Upper lobe of left lung (tissue), 6 donors: ENCODE results near the gene TRAPPC3L. TPM values are rescaled to one million over a fixed set of nuclear protein-coding genes. Genes with fewer than 3 reads are reported as not detected.

ENCODE experiments used
- ATAC-seq, 2 donors: fragments of 200-7000 bp; cut with Tn5 transposase; one replicate each; pipeline ENCODE4 v1.9.1; 2022; ENCODE audit warnings: mild to moderate bottlenecking in 2 of 2, moderate library complexity in 2 of 2; ENCODE audit not compliant: low FRiP score in 2 of 2
- DNase-seq, 2 donors: peaks; one replicate each; pipeline ENCODE4 v3.0.0-alpha.2; 2019 to 2020
- H3K27ac ChIP-seq, 4 donors: fragments of 200-600 bp; sonication (generic); one replicate each; pipeline ENCODE4 v1.5.1; 2016 to 2019
- H3K27me3 ChIP-seq, 4 donors: fragments of 200-600 bp; sonication (generic); one replicate each; pipeline ENCODE4 v1.5.1; 2017 to 2019
- H3K36me3 ChIP-seq, 4 donors: fragments of 200-600 bp; sonication (generic); one replicate each; pipeline ENCODE4 v1.5.1; 2016 to 2019
- H3K4me1 ChIP-seq, 4 donors: fragments of 200-600 bp; sonication (generic); one replicate each; pipeline ENCODE4 v1.5.1; 2018 to 2019
- H3K4me3 ChIP-seq, 4 donors: fragments of 200-600 bp; sonication (generic); one replicate each; pipeline ENCODE4 v1.5.1; 2017 to 2019; ENCODE audit warnings: mild to moderate bottlenecking in 2 of 4, moderate library complexity in 1 of 4
- H3K9me3 ChIP-seq, 4 donors: fragments of 200-600 bp; sonication (generic); one replicate each; pipeline ENCODE4 v1.5.1; 2018 to 2019
- CTCF ChIP-seq, 6 experiments: fragments of 450-650 bp in 4 of 6; fragments of 200-600 bp in 2 of 6; sonication (generic) in 2 of 6; IDR thresholded peaks; one replicate each; pipeline ENCODE4 v1.5.1; 2016 to 2019; ENCODE audit warnings: antibody characterized with exemption in 6 of 6
- EP300 ChIP-seq, 4 donors: sonication (generic); formaldehyde crosslinking; IDR thresholded peaks; one replicate each; pipeline ENCODE4 v1.5.1; 2017; ENCODE audit warnings: antibody characterized with exemption in 4 of 4, control low read depth in 2 of 4
- POLR2A ChIP-seq, 4 donors: fragments of 450-650 bp; IDR thresholded peaks; one replicate each; pipeline ENCODE4 v1.5.1; 2016 to 2017; ENCODE audit warnings: antibody characterized with exemption in 4 of 4, mild to moderate bottlenecking in 2 of 4
- POLR2AphosphoS5 ChIP-seq, 2 donors: sonication (generic); formaldehyde crosslinking; IDR thresholded peaks; one replicate each; pipeline ENCODE4 v1.5.1; 2017; ENCODE audit warnings: antibody characterized with exemption in 2 of 2
- WGBS, 2 donors: methylation state at CpG; one replicate each; pipeline ENCODE4 v1.1.5; 2017 to 2018; 5-methylcytosine and 5-hydroxymethylcytosine counted together
- total RNA-seq, 6 donors: library from RNA; depleted of rRNA in 4 of 6; stranded (reverse); fragments of >200 nt in 4 of 6; gene quantifications; one replicate each; pipeline versions ENCODE4 v1.1.0 to v1.2.1, GENCODE V29; 2016 to 2021
- donor health status: DM: no; HTN: no; CAD: no; lungs with moderate emphysema.
- donor health status: DM: no; HTN: yes; CAD: no; lungs with severe emphysema.

The TRAPPC3L gene
- total RNA-seq, 6 donors from 2014 or later: 0.20 to 1.4 (median 0.29) TPM; not detected in 3

DNA sequence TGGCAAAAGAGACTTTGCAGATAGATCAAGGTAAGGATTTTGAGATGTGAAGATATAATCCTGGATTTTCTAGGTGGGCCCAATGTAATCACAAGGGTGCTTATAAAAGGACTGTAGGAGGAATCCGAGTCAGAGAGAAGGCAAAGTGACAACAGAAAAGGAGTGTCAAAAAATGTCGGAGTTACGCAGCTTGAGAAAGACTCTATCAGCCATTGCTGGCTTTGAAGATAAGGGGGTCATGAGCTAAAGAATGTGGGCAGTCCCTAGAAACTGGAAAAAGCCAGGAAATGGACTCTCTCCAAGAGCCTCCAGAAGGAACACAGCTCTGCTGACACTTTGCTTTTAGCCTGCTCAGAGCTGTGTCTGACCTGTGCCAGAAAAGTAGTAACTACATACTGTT is 17.1 kb upstream of the TRAPPC3L start:
- Histone ChIP-seq H3K27me3 (no peaks in the 10 kb centered on the region), H3K9me3 (no peaks in the 10 kb centered on the region), H3K4me1 (peaks cover 0 to 10% (median 4%) of the 10 kb centered on the region in 4 donors), H3K27ac (no peak overlapping the region), H3K36me3 (no peaks in the 10 kb centered on the region), H3K4me3 (no peak overlapping the region)
- 46 to 53% methylated on average over 3 of the region's 3 CpGs for WGBS, 2 donors
- TF ChIP-seq POLR2AphosphoS5 (IDR thresholded peaks at IDR 0.05) (no peak), POLR2A (IDR thresholded peaks at IDR 0.05) (no peak), CTCF (IDR thresholded peaks at IDR 0.05) (no peak), EP300 (IDR thresholded peaks at IDR 0.05) (no peak)
- DNase-seq: no peak
- no peak for ATAC-seq

DNA sequence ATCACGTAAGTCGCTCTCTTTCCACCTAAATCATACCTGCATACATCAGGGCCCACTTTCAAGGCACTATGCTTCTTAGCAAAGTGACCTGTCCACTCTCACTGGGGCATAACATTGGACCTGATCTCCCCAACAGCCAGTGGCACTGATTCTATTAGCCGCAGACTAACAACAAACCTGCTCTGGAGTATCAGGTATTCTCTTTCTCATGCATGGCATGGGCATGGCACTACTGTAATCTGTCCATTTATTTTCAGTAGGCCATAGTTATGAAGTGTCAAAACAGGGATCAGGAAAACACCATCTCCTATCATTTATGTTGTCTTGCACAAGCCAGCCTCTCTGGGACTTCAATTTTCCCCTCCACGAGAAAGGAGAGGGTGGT is 16.5 kb upstream of the TRAPPC3L start:
- no peak for ATAC-seq

DNA sequence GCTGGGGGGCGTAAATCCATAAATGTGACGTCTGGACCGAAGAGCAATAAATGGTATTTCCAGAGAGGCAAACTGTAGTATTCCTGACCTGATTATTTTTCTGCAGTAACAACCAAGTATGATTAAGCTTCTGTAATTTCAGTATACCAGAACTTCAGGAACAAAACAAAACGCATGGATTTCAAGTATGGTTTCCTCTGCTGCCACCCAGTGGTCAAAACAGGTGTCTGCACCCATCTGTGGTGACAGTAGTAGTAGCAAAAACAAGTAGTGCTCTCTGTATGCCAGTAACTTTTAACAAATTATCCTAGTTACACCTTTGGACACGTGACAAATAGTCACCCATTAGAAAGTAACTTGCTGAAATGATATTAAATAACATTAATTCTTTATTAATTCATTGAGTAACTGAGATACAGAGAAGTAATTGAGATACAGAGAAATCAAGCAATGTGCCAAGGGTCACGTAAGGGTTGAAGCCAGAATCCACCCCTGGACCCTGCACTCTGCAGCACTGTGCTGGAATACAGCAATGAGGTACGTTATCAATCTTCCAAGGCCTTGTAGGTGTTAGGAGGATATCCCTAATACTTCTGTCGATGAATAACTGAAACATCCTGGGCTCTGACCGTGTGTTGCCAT is 16.0 kb upstream of the TRAPPC3L start:
- TF ChIP-seq CTCF (IDR thresholded peaks at IDR 0.05): peak; percentile 83 to 90 (median 86)
- no peak for TF ChIP-seq POLR2AphosphoS5 (IDR thresholded peaks at IDR 0.05)
- H3K9me3 ChIP-seq: no peaks in the 10 kb centered on the region
- no peak overlapping the region for H3K27ac ChIP-seq
- 47 to 49% methylated on average over 9 of the region's 9 CpGs for WGBS, 2 donors
- no peaks in the 10 kb centered on the region for H3K27me3 ChIP-seq
- peaks cover 0 to 11% (median 5%) of the 10 kb centered on the region in 4 donors for H3K4me1 ChIP-seq
- DNase-seq (peak in 1 of 2 donors; percentile 66), ATAC-seq (peak; percentile 84 to 90)
- H3K4me3 ChIP-seq: no peak overlapping the region
- H3K36me3 ChIP-seq: no peaks in the 10 kb centered on the region

More for the DNA sequence above, 16.5 kb upstream of the TRAPPC3L start:
- no peak overlapping the region for H3K4me3 ChIP-seq
- peaks cover 0 to 11% (median 5%) of the 10 kb centered on the region in 4 donors for H3K4me1 ChIP-seq
- no peak for DNase-seq
- H3K36me3 ChIP-seq: no peaks in the 10 kb centered on the region
- no peak overlapping the region for H3K27ac ChIP-seq
- no peaks in the 10 kb centered on the region for H3K9me3 ChIP-seq
- TF ChIP-seq EP300 (IDR thresholded peaks at IDR 0.05): no peak
- TF ChIP-seq CTCF (IDR thresholded peaks at IDR 0.05): no peak
- TF ChIP-seq POLR2A (IDR thresholded peaks at IDR 0.05): no peak
- no peak for TF ChIP-seq POLR2AphosphoS5 (IDR thresholded peaks at IDR 0.05)
- 89 to 95% methylated on average over 4 of the region's 4 CpGs for WGBS, 2 donors
- no peaks in the 10 kb centered on the region for H3K27me3 ChIP-seq

- no peaks in the 10 kb centered on the region for H3K36me3 ChIP-seq
- WGBS, 2 donors: 75 to 86% methylated on average over 2 of the region's 2 CpGs
Observed at GRCh38 chr6:116560130-116560529, 14.6 kb upstream of the TRAPPC3L start.

More at GRCh38 chr6:116560130-116560529, 14.6 kb upstream of the TRAPPC3L start:
- TF ChIP-seq EP300 (IDR thresholded peaks at IDR 0.05) (no peak), POLR2AphosphoS5 (IDR thresholded peaks at IDR 0.05) (no peak), POLR2A (IDR thresholded peaks at IDR 0.05) (no peak), CTCF (IDR thresholded peaks at IDR 0.05) (no peak)
- no peaks in the 10 kb centered on the region for H3K27me3 ChIP-seq
- DNase-seq (no peak), ATAC-seq (no peak)
- H3K4me3 ChIP-seq: no peak overlapping the region
- no peaks in the 10 kb centered on the region for H3K9me3 ChIP-seq
- peaks cover 0 to 11% (median 5%) of the 10 kb centered on the region in 4 donors for H3K4me1 ChIP-seq
- H3K27ac ChIP-seq: no peak overlapping the region
